ENCODE data around the gene PNMA5. TPM values are rescaled to one million over a fixed set of nuclear protein-coding genes. Genes with fewer than 3 reads are reported as not detected.

PNMA5 gene
- total RNA-seq, 1 experiment from 2014 or later: not detected

GRCh38 chrX:152968193-152968592 is 25.7 kb downstream of the PNMA5 start:
- no peak for DNase-seq (ENCODE audit: low read depth)
- in situ Hi-C loops (cut with HindIII; ENCODE audit: low pct_unique_long_range_greater_than_20kb, low sequenced_read_pairs): no loop called here

- in situ Hi-C loops (cut with HindIII; ENCODE audit: low pct_unique_long_range_greater_than_20kb, low sequenced_read_pairs): no loop called here
- DNase-seq (ENCODE audit: low read depth): no peak
Measured at GRCh38 chrX:152960115-152960514, 33.8 kb downstream of the PNMA5 start.

GRCh38 chrX:152959626-152960025 is 34.3 kb downstream of the PNMA5 start:
- DNase-seq (ENCODE audit: low read depth): no peak
- in situ Hi-C loops (cut with HindIII; ENCODE audit: low pct_unique_long_range_greater_than_20kb, low sequenced_read_pairs): no loop called here

- in situ Hi-C loops (cut with HindIII; ENCODE audit: low pct_unique_long_range_greater_than_20kb, low sequenced_read_pairs): no loop called here
- DNase-seq (ENCODE audit: low read depth): peak; percentile 88
Measured at GRCh38 chrX:152958524-152959465, 35.1 kb downstream of the PNMA5 start.

GRCh38 chrX:152958047-152958446 is 35.9 kb downstream of the PNMA5 start:
- DNase-seq (ENCODE audit: low read depth): peak; percentile 47
- in situ Hi-C loops (cut with HindIII; ENCODE audit: low pct_unique_long_range_greater_than_20kb, low sequenced_read_pairs): no loop called here

GRCh38 chrX:152950786-152951185 is 43.1 kb downstream of the PNMA5 start:
- DNase-seq (ENCODE audit: low read depth): peak; percentile 12
- in situ Hi-C loops (cut with HindIII; ENCODE audit: low pct_unique_long_range_greater_than_20kb, low sequenced_read_pairs): no loop called here

- in situ Hi-C loops (cut with HindIII; ENCODE audit: low pct_unique_long_range_greater_than_20kb, low sequenced_read_pairs): no loop called here
- no peak for DNase-seq (ENCODE audit: low read depth)
Measured at GRCh38 chrX:152949114-152949513, 44.8 kb downstream of the PNMA5 start.

- in situ Hi-C loops (cut with HindIII; ENCODE audit: low pct_unique_long_range_greater_than_20kb, low sequenced_read_pairs): no loop called here
- DNase-seq (ENCODE audit: low read depth): no peak
Measured at GRCh38 chrX:152946681-152947080, 47.2 kb downstream of the PNMA5 start.

GRCh38 chrX:152945021-152945979 is 48.6 kb downstream of the PNMA5 start:
- no peak for DNase-seq (ENCODE audit: low read depth)
- in situ Hi-C loops (cut with HindIII; ENCODE audit: low pct_unique_long_range_greater_than_20kb, low sequenced_read_pairs): no loop called here

GRCh38 chrX:152943826-152944225 is 50.1 kb downstream of the PNMA5 start:
- DNase-seq (ENCODE audit: low read depth): no peak
- in situ Hi-C loops (cut with HindIII; ENCODE audit: low pct_unique_long_range_greater_than_20kb, low sequenced_read_pairs): no loop called here

GRCh38 chrX:152942077-152942442 is 51.9 kb downstream of the PNMA5 start:
- in situ Hi-C loops (cut with HindIII; ENCODE audit: low pct_unique_long_range_greater_than_20kb, low sequenced_read_pairs): no loop called here
- DNase-seq (ENCODE audit: low read depth): no peak

GRCh38 chrX:152941328-152942076 is 52.4 kb downstream of the PNMA5 start:
- in situ Hi-C loops (cut with HindIII; ENCODE audit: low pct_unique_long_range_greater_than_20kb, low sequenced_read_pairs): no loop called here
- peak; percentile 89 for DNase-seq (ENCODE audit: low read depth)

Other genes with a start within 250 kb of the PNMA5 start
- gene MAGEA2, start 240.3 kb downstream of the PNMA5 start, total RNA-seq (2014; rRNA removed; shearing (Covaris generic); ENCODE audit: low replicate concordance): not detected in 2 replicates
- gene CSAG3, start 234.9 kb downstream of the PNMA5 start, total RNA-seq (2014; rRNA removed; shearing (Covaris generic); ENCODE audit: low replicate concordance): not detected in 2 replicates
- gene MAGEA6, start 224.4 kb downstream of the PNMA5 start, total RNA-seq (2014; rRNA removed; shearing (Covaris generic); ENCODE audit: low replicate concordance): not detected in 2 replicates
- gene CETN2, start 163.4 kb downstream of the PNMA5 start, total RNA-seq (2014; rRNA removed; shearing (Covaris generic); ENCODE audit: low replicate concordance): 74.5 and 76.6 TPM in 2 replicates
- 32.1 and 33.7 TPM in 2 replicates for gene NSDHL, start 163.1 kb downstream of the PNMA5 start, total RNA-seq (2014; rRNA removed; shearing (Covaris generic); ENCODE audit: low replicate concordance)
- gene ZNF185, start 96.0 kb downstream of the PNMA5 start, total RNA-seq (2014; rRNA removed; shearing (Covaris generic); ENCODE audit: low replicate concordance): 6.0 and 7.2 TPM in 2 replicates
- 0.30 TPM in 1 of 2 replicates, not detected in the other for gene PNMA3, start 62.4 kb upstream of the PNMA5 start, total RNA-seq (2014; rRNA removed; shearing (Covaris generic); ENCODE audit: low replicate concordance)
- gene PNMA6A, start 78.3 kb upstream of the PNMA5 start, total RNA-seq (2014; rRNA removed; shearing (Covaris generic); ENCODE audit: low replicate concordance): 6.1 and 11.8 TPM in 2 replicates
- gene MAGEA1, start 185.2 kb upstream of the PNMA5 start, total RNA-seq (2014; rRNA removed; shearing (Covaris generic); ENCODE audit: low replicate concordance): not detected in 2 replicates